H9 (cell line): ENCODE results near the gene COL28A1. TPM values are rescaled to one million over a fixed set of nuclear protein-coding genes. Genes with fewer than 3 reads are reported as not detected.

Experiments used
- DNase-seq: peaks from one replicate; pipeline ENCODE4 v3.0.0-alpha.2; 2017
- H2AFZ ChIP-seq: one replicate; pipeline ENCODE4 v1.6.1; 2013; ENCODE audit warnings: mild to moderate bottlenecking, low read length, control low read depth, moderate library complexity
- H2AK5ac ChIP-seq: 2 replicates; pipeline ENCODE4 v1.6.1; 2013; ENCODE audit warnings: low read length, control low read depth, mixed read lengths; ENCODE audit not compliant: insufficient read length
- H2BK120ac ChIP-seq: one replicate; pipeline ENCODE4 v1.6.1; 2013; ENCODE audit warnings: low read depth, mild to moderate bottlenecking, low read length, control low read depth, inconsistent platforms; ENCODE audit not compliant: poor library complexity, severe bottlenecking
- H2BK12ac ChIP-seq: 2 replicates; pipeline ENCODE4 v1.6.1; 2013; ENCODE audit warnings: low read length, control low read depth, mixed read lengths, low read depth; ENCODE audit not compliant: insufficient read length
- H2BK15ac ChIP-seq: 2 replicates; pipeline ENCODE4 v1.6.1; 2013; ENCODE audit warnings: low read depth, low read length, control low read depth
- H2BK20ac ChIP-seq: one replicate; pipeline ENCODE4 v1.6.1; 2013; ENCODE audit warnings: low read depth, mild to moderate bottlenecking, low read length, control low read depth, inconsistent platforms; ENCODE audit not compliant: poor library complexity, severe bottlenecking
- H2BK5ac ChIP-seq: 2 replicates; pipeline ENCODE4 v1.6.1; 2013; ENCODE audit warnings: low read length, control low read depth, mixed read lengths; ENCODE audit not compliant: insufficient read length
- H3K14ac ChIP-seq: 2 replicates; pipeline ENCODE4 v1.6.1; 2013; ENCODE audit warnings: low read length, control low read depth; ENCODE audit not compliant: insufficient read depth
- H3K18ac ChIP-seq: 2 replicates; pipeline ENCODE4 v1.6.1; 2013; ENCODE audit warnings: low read depth, mild to moderate bottlenecking, mixed read lengths, low read length, control low read depth; ENCODE audit not compliant: insufficient read length
- H3K23ac ChIP-seq: 2 replicates; pipeline ENCODE4 v1.6.1; 2013; ENCODE audit warnings: low read length, control low read depth, mixed read lengths, low read depth; ENCODE audit not compliant: insufficient read length
- H3K23me2 ChIP-seq: 2 replicates; pipeline ENCODE4 v1.6.1; 2013; ENCODE audit warnings: low read depth, mild to moderate bottlenecking, mixed read lengths, low read length, control low read depth; ENCODE audit not compliant: insufficient read length, poor library complexity, severe bottlenecking
- H3K27ac ChIP-seq: 2 replicates; pipeline ENCODE4 v1.5.1; 2013; ENCODE audit warnings: low read length, control low read depth, mixed read lengths, low read depth; ENCODE audit not compliant: insufficient read length
- H3K27me3 ChIP-seq: 2 replicates; pipeline ENCODE4 v1.6.1; 2013; ENCODE audit warnings: low read length, control low read depth, inconsistent platforms; ENCODE audit not compliant: insufficient read depth
- H3K4ac ChIP-seq: 2 replicates; pipeline ENCODE4 v1.6.1; 2013; ENCODE audit warnings: low read depth, mild to moderate bottlenecking, control low read depth, inconsistent platforms, low read length, moderate library complexity
- H3K4me1 ChIP-seq: 2 replicates; pipeline ENCODE4 v1.6.1; 2013; ENCODE audit warnings: low read length, control low read depth, inconsistent platforms; ENCODE audit not compliant: insufficient read depth
- H3K4me2 ChIP-seq: 2 replicates; pipeline ENCODE4 v1.6.1; 2013; ENCODE audit warnings: low read length, control low read depth, mixed read lengths; ENCODE audit not compliant: insufficient read length, insufficient read depth
- H3K56ac ChIP-seq: 2 replicates; pipeline ENCODE4 v1.6.1; 2013; ENCODE audit warnings: low read depth, mild to moderate bottlenecking, mixed read lengths, low read length, control low read depth; ENCODE audit not compliant: insufficient read length
- H3K79me1 ChIP-seq: 2 replicates; pipeline ENCODE4 v1.6.1; 2013; ENCODE audit warnings: low read depth, mild to moderate bottlenecking, moderate library complexity, low read length, control low read depth, inconsistent platforms; ENCODE audit not compliant: insufficient read depth, poor library complexity, severe bottlenecking
- H3K79me2 ChIP-seq: 2 replicates; pipeline ENCODE4 v1.6.1; 2013; ENCODE audit warnings: low read length, control low read depth, inconsistent platforms; ENCODE audit not compliant: insufficient read depth
- H3K9ac ChIP-seq: 2 replicates; pipeline ENCODE4 v1.6.1; 2013; ENCODE audit warnings: low read length, control low read depth, mixed read lengths; ENCODE audit not compliant: insufficient read length; ENCODE audit errors: extremely low read depth
- H3K9me3 ChIP-seq: one replicate; pipeline ENCODE4 v1.6.1; 2013; ENCODE audit warnings: low read depth, low read length, inconsistent platforms; ENCODE audit not compliant: control insufficient read depth
- H3T11ph ChIP-seq: one replicate; pipeline ENCODE4 v1.6.1; 2013; ENCODE audit warnings: mild to moderate bottlenecking, low read length, control low read depth, inconsistent platforms
- H4K20me1 ChIP-seq: one replicate; pipeline ENCODE4 v1.6.1; 2013; ENCODE audit not compliant: control insufficient read depth, insufficient read length, insufficient read depth
- H4K5ac ChIP-seq: 2 replicates; pipeline ENCODE4 v1.6.1; 2013; ENCODE audit warnings: low read depth, mild to moderate bottlenecking, mixed read lengths, low read length, control low read depth; ENCODE audit not compliant: insufficient read length
- H4K8ac ChIP-seq: replicated peaks from 2 replicates; pipeline ENCODE4 v1.6.1; 2013; ENCODE audit warnings: low read length, control low read depth, mixed read lengths, low read depth; ENCODE audit not compliant: insufficient read length
- H4K91ac ChIP-seq: 2 replicates; pipeline ENCODE4 v1.6.1; 2013; ENCODE audit warnings: low read depth, mild to moderate bottlenecking, moderate library complexity, mixed read lengths, low read length, control low read depth; ENCODE audit not compliant: insufficient read length
- H3K27ac Mint-ChIP-seq, 3 experiments: 2 replicates in 2 of 3; 3 replicates in 1 of 3; pipeline ENCODE4 v1.8.0; 2020 to 2021; ENCODE audit warnings: mixed read lengths in 3 of 3, mild to moderate bottlenecking in 1 of 3, moderate library complexity in 1 of 3
- H3K27me3 Mint-ChIP-seq: 2 replicates; pipeline ENCODE4 v1.8.0; 2021; ENCODE audit warnings: low read depth, mild to moderate bottlenecking, moderate library complexity, mixed read lengths
- H3K36me3 Mint-ChIP-seq, 3 experiments: 2 replicates in 2 of 3; 3 replicates in 1 of 3; pipeline ENCODE4 v1.8.0; 2020 to 2021; ENCODE audit warnings: low read depth in 3 of 3, mixed read lengths in 3 of 3; ENCODE audit not compliant: insufficient read depth in 1 of 3
- H3K4me1 Mint-ChIP-seq, 2 experiments: 2 replicates each; pipeline ENCODE4 v1.8.0; 2020; ENCODE audit warnings: mixed read lengths in 2 of 2
- H3K4me3 Mint-ChIP-seq, 2 experiments: 2 replicates in 1 of 2; 3 replicates in 1 of 2; pipeline ENCODE4 v1.8.0; 2020 to 2021; ENCODE audit warnings: mild to moderate bottlenecking in 2 of 2, mixed read lengths in 2 of 2, moderate library complexity in 1 of 2
- H3K9me3 Mint-ChIP-seq, 2 experiments: 2 replicates in 1 of 2; 3 replicates in 1 of 2; pipeline ENCODE4 v1.8.0; 2020; ENCODE audit warnings: mild to moderate bottlenecking in 2 of 2, mixed read lengths in 2 of 2, moderate library complexity in 1 of 2
- WGBS: extraction: QIAGEN DNeasy Blood & Tissue Kit; methylation state at CpG from one replicate; pipeline ENCODE4 v1.1.7; 2013; ENCODE audit warnings: missing lambda C conversion rate, low lambda C conversion rate, mixed read lengths; ENCODE audit not compliant: insufficient read length; ENCODE audit errors: extremely low coverage; 5-methylcytosine and 5-hydroxymethylcytosine counted together
- total RNA-seq: library from RNA; stranded (reverse); gene quantifications from 2 replicates; pipeline ENCODE4 v1.2.1, GENCODE V29; 2021
- TF ChIP-seq, protein P1 (sequence below): fragments of 200-600 bp; sonication (generic); conservative IDR thresholded peaks from 3 replicates; pipeline ENCODE4 v1.8.0; 2021; ENCODE audit warnings: antibody characterized with exemption, mild to moderate bottlenecking

Gene COL28A1
- total RNA-seq, 1 experiment from 2014 or later, result 0.66 TPM

- no peaks in the 10 kb centered on the region for H4K20me1 ChIP-seq
- Mint-ChIP-seq H3K4me3 (no peak overlapping the region), H3K27ac (no peak overlapping the region), H3K27me3 (no peaks in the 10 kb centered on the region), H3K36me3 (peaks cover 5 to 24% (median 11%) of the 10 kb centered on the region in 3 experiments), H3K9me3 (peaks cover 11 to 14% of the 10 kb centered on the region in 2 experiments), H3K4me1 (peaks cover 0 to 2% of the 10 kb centered on the region in 2 experiments; a peak in 1 of 4 replicates)
- H2BK20ac ChIP-seq, result no peak overlapping the region
- H3K14ac ChIP-seq, result no peak overlapping the region
- no peaks in the 10 kb centered on the region for H3K27me3 ChIP-seq
- H4K5ac ChIP-seq, result no peak overlapping the region
- no peak overlapping the region for H3K18ac ChIP-seq
- H3K23me2 ChIP-seq, result no peaks in the 10 kb centered on the region
- H3K23ac ChIP-seq, result no peak overlapping the region
- H3K4me1 ChIP-seq, result no peaks in the 10 kb centered on the region
- H2BK12ac ChIP-seq, result no peak overlapping the region
- no peak overlapping the region for H4K91ac ChIP-seq
- no peak overlapping the region for H2BK15ac ChIP-seq
- WGBS, result no CpG with 5 or more reads among the region's 2 CpGs
- no peak overlapping the region for H3K4me2 ChIP-seq
- no peak overlapping the region for H3K9ac ChIP-seq
- TF ChIP-seq, protein P1, sequence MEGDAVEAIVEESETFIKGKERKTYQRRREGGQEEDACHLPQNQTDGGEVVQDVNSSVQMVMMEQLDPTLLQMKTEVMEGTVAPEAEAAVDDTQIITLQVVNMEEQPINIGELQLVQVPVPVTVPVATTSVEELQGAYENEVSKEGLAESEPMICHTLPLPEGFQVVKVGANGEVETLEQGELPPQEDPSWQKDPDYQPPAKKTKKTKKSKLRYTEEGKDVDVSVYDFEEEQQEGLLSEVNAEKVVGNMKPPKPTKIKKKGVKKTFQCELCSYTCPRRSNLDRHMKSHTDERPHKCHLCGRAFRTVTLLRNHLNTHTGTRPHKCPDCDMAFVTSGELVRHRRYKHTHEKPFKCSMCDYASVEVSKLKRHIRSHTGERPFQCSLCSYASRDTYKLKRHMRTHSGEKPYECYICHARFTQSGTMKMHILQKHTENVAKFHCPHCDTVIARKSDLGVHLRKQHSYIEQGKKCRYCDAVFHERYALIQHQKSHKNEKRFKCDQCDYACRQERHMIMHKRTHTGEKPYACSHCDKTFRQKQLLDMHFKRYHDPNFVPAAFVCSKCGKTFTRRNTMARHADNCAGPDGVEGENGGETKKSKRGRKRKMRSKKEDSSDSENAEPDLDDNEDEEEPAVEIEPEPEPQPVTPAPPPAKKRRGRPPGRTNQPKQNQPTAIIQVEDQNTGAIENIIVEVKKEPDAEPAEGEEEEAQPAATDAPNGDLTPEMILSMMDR, result no peak
- no peak overlapping the region for H2BK120ac ChIP-seq
- H3K4ac ChIP-seq, result no peak overlapping the region
- H3K27ac ChIP-seq, result no peak overlapping the region
- H3K79me1 ChIP-seq, result no peaks in the 10 kb centered on the region
- H3K9me3 ChIP-seq, result no peaks in the 10 kb centered on the region
- no peak for DNase-seq
- H2BK5ac ChIP-seq, result no peak overlapping the region
- no peak overlapping the region for H3T11ph ChIP-seq
- no peak overlapping the region for H2AFZ ChIP-seq
- H4K8ac ChIP-seq, result no peak overlapping the region
- no peak overlapping the region for H3K56ac ChIP-seq
- H3K79me2 ChIP-seq, result no peaks in the 10 kb centered on the region
- no peak overlapping the region for H2AK5ac ChIP-seq
These were observed 83.0 kb downstream of the COL28A1 start for GRCh38 chr7:7452652-7453051.
